Left ventricle myocardium inferior (tissue), 1 donor: ENCODE results near the gene OR6M1. TPM values are rescaled to one million over a fixed set of nuclear protein-coding genes. Genes with fewer than 3 reads are reported as not detected.

ENCODE experiments used
- DNase-seq: peaks from one replicate; pipeline ENCODE4 v3.0.0-alpha.2; 2020
- H3K27ac ChIP-seq: fragments of 200-600 bp; replicated peaks from 2 replicates; pipeline ENCODE4 v1.8.0; 2021
- H3K27me3 ChIP-seq: fragments of 200-600 bp; 2 replicates; pipeline ENCODE4 v1.8.0; 2021; ENCODE audit warnings: low read depth
- H3K36me3 ChIP-seq: fragments of 200-600 bp; 2 replicates; pipeline ENCODE4 v1.8.0; 2021
- H3K4me1 ChIP-seq: fragments of 200-600 bp; 2 replicates; pipeline ENCODE4 v1.8.0; 2021
- H3K4me3 ChIP-seq: fragments of 200-600 bp; 2 replicates; pipeline ENCODE4 v1.8.0; 2021; ENCODE audit warnings: mild to moderate bottlenecking, moderate library complexity
- H3K9me3 ChIP-seq: fragments of 200-600 bp; replicated peaks from 2 replicates; pipeline ENCODE4 v1.8.0; 2021
- intact Hi-C: fragments of 100-400 bp; cut with micrococcal nuclease; formaldehyde crosslinking; loops from one replicate; pipeline ENCODE4 v1.11.0; 2022
- total RNA-seq: library from RNA; stranded (reverse); fragmentation: NEBNext Ultra II Directional; extraction: Animal tissue kit (Norgen Biotek cat#: 25700); gene quantifications from one replicate; pipeline ENCODE4 v1.2.1, GENCODE V29; 2021
- TF ChIP-seq, protein P1 (sequence below): fragments of 200-600 bp; IDR thresholded peaks from 2 replicates; pipeline ENCODE4 v1.8.0; 2021; ENCODE audit warnings: antibody characterized with exemption, mild to moderate bottlenecking, borderline replicate concordance
- donor health status: DM: no; HTN: yes; CAD: no; lungs with severe emphysema.

OR6M1 gene
- total RNA-seq, 1 donor from 2014 or later, result not detected

DNA sequence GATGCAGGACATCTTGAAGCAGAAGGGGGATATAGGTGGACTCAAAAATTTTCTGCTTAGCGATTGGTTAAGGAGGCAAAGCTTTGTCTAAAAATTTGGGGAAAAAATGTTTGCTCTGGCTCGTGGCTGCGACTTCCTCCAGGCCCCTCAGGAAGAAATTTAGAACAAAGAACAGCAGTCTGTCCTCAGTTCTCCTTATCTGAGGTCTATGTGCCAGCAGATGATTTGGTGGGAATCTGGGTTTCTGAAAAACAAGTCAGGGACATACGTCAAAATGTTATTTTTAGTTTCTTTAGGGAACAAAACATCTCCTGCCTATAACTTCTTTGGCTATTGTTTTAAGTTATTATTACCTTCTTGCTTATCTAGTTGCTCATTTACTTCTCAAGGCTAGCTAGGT lies 8.1 kb downstream of the OR6M1 start:
- no peak for DNase-seq
- TF ChIP-seq, protein P1, sequence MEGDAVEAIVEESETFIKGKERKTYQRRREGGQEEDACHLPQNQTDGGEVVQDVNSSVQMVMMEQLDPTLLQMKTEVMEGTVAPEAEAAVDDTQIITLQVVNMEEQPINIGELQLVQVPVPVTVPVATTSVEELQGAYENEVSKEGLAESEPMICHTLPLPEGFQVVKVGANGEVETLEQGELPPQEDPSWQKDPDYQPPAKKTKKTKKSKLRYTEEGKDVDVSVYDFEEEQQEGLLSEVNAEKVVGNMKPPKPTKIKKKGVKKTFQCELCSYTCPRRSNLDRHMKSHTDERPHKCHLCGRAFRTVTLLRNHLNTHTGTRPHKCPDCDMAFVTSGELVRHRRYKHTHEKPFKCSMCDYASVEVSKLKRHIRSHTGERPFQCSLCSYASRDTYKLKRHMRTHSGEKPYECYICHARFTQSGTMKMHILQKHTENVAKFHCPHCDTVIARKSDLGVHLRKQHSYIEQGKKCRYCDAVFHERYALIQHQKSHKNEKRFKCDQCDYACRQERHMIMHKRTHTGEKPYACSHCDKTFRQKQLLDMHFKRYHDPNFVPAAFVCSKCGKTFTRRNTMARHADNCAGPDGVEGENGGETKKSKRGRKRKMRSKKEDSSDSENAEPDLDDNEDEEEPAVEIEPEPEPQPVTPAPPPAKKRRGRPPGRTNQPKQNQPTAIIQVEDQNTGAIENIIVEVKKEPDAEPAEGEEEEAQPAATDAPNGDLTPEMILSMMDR, result no peak
- no peaks in the 10 kb centered on the region for H3K36me3 ChIP-seq
- intact Hi-C loops, result no loop called here
- no peaks in the 10 kb centered on the region for H3K4me1 ChIP-seq
- H3K27me3 ChIP-seq, result no peaks in the 10 kb centered on the region
- no peak overlapping the region for H3K4me3 ChIP-seq
- no peak overlapping the region for H3K27ac ChIP-seq
- no peaks in the 10 kb centered on the region for H3K9me3 ChIP-seq

DNA sequence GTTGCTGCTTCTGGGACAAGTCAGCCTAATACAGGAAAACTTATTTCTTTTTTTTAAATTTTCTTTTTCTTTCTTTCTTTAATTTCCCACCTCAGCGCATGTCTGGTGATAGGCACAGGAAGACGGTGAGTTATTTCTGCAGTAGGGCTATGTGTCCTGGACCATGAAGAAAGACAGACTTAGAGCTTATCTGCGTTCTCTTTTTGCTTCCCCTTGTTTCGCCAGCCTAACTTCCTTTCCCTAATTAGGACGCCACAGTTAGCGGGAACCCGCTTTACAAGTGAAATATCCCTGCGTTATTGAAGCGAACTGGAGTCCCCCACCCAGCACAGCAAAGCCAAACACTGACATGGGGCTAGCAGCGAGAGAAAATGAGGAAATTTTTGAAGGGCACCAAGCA lies 8.6 kb downstream of the OR6M1 start:
- intact Hi-C loops, result no loop called here

DNA sequence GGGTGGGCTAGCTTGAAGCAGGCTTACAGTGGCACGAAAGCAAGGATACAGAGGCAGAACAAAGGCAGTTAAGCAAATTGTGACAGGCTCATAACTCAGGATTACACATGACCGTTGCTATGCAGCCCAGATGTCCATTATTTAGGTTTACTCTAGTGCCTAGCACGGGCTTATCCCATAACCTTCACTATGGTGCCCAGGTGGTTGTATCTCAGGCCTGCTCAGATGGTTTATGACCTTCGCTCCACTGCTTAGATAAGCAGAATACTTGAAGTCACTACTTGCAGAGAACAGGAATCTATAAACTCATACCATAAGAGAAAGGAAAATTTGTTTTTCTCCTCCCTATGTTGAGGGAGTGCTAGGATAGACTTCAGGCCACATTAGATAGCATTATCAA lies 9.0 kb downstream of the OR6M1 start:
- no peak for DNase-seq
- Histone ChIP-seq H3K9me3 (no peaks in the 10 kb centered on the region), H3K36me3 (no peaks in the 10 kb centered on the region), H3K4me1 (no peaks in the 10 kb centered on the region), H3K27me3 (no peaks in the 10 kb centered on the region), H3K4me3 (no peak overlapping the region), H3K27ac (no peak overlapping the region)
- intact Hi-C loops, result no loop called here
- TF ChIP-seq, protein P1, result no peak

More for the DNA sequence above, 8.6 kb downstream of the OR6M1 start:
- H3K27me3 ChIP-seq, result no peaks in the 10 kb centered on the region
- TF ChIP-seq, protein P1, result no peak
- no peaks in the 10 kb centered on the region for H3K4me1 ChIP-seq
- H3K36me3 ChIP-seq, result no peaks in the 10 kb centered on the region
- H3K4me3 ChIP-seq, result no peak overlapping the region
- no peak overlapping the region for H3K27ac ChIP-seq
- no peaks in the 10 kb centered on the region for H3K9me3 ChIP-seq
- DNase-seq, result no peak

DNA sequence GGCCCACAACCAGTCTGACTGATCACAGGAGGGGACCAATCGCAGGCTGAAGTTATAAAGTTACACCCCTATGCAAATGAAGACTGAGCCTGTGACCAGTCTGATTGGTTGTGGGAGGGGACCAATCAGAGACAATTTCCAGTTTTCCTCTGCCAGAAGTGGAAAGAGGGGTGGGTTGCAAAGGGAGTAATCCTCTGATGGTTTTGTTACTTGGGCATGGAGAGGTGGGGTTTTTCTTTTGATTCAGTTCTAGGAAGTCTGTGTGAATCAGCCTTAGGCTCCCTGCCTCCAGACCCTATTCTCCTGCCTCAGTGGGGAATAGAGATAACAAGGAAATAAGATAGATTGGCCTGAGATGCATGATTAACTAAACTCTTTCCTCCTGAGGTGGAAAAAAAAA lies 9.9 kb downstream of the OR6M1 start:
- H3K36me3 ChIP-seq, result no peaks in the 10 kb centered on the region
- TF ChIP-seq, protein P1, result no peak
- H3K4me1 ChIP-seq, result no peaks in the 10 kb centered on the region
- no peak overlapping the region for H3K4me3 ChIP-seq
- DNase-seq, result no peak
- no peaks in the 10 kb centered on the region for H3K27me3 ChIP-seq
- intact Hi-C loops, result no loop called here
- H3K9me3 ChIP-seq, result peaks cover 7% of the 10 kb centered on the region
- no peak overlapping the region for H3K27ac ChIP-seq

DNA sequence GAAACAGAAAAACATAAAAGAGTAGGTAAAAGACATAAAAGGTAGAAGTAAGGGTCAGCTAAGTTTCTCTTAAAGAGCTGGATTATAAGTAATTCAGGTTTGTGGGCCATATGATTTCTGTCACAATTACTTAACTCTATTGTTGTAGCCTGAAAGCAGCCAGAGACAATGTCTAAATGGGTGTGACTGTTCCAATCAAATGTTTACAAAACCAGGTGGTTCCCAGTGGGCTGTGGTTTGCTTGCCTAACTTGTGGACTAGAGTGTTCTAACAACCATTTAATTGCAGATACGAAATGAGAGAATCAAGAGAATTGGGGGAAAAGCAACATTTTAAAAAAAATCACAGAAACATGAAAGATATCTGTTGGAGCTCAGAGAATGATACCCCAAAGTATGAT lies 22.6 kb downstream of the OR6M1 start:
- H3K4me3 ChIP-seq, result no peak overlapping the region
- TF ChIP-seq, protein P1, result no peak
- no peak overlapping the region for H3K27ac ChIP-seq
- H3K4me1 ChIP-seq, result no peaks in the 10 kb centered on the region
- H3K9me3 ChIP-seq, result peaks cover 4% of the 10 kb centered on the region
- intact Hi-C loops, result no loop called here
- no peak for DNase-seq
- H3K27me3 ChIP-seq, result no peaks in the 10 kb centered on the region
- H3K36me3 ChIP-seq, result no peaks in the 10 kb centered on the region

DNA sequence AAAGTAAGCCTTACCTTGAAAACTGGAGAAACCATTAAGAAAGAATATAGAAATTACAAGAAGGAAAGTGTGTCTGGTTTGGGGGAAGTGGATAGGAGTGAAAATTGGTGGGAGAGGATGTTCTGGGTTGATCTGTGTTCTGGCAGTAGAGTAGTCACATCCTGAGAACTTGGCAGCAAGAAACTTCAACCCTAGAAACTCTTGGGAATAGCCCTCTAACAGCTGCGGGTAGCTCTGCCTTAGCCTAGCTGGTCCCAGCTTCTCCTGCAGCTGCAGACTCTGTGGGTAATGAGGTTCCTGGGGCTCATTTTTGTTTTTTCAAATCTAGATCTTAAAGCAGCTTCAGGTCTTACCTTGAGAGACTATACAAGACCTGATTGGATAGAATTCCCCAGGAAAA lies 27.6 kb downstream of the OR6M1 start:
- no peak overlapping the region for H3K27ac ChIP-seq
- H3K4me3 ChIP-seq, result no peak overlapping the region
- no peaks in the 10 kb centered on the region for H3K9me3 ChIP-seq
- H3K27me3 ChIP-seq, result no peaks in the 10 kb centered on the region
- intact Hi-C loops, result no loop called here
- TF ChIP-seq, protein P1, result no peak
- no peaks in the 10 kb centered on the region for H3K36me3 ChIP-seq
- H3K4me1 ChIP-seq, result no peaks in the 10 kb centered on the region
- no peak for DNase-seq
